GM23338 (cell line): ENCODE results near the gene SNAP47.

Source experiments
- CREB1 ChIP-seq: fragments of 250-450 bp; sonication (Bioruptor Pico); IDR thresholded peaks from 2 replicates; pipeline ENCODE4 v1.5.0; 2020; ENCODE audit warnings: low read depth, mild to moderate bottlenecking, moderate library complexity
- CTCF ChIP-seq, 2 experiments: fragments of 200-600 bp in 1 of 2; sonication (generic) in 1 of 2; conservative IDR thresholded peaks; 2 replicates each; pipeline versions ENCODE4 v1.5.1 to v1.6.1; 2016 to 2017; ENCODE audit warnings: antibody characterized with exemption in 2 of 2, low read depth in 2 of 2, mild to moderate bottlenecking in 2 of 2, moderate library complexity in 1 of 2
- ETS1 ChIP-seq: IDR thresholded peaks from 2 replicates; pipeline ENCODE4 v1.6.1; 2016; ENCODE audit warnings: antibody characterized with exemption
- EZH2 ChIP-seq: fragments of 200-600 bp; sonication (generic); IDR thresholded peaks from one replicate; pipeline ENCODE4 v1.8.0; 2017; ENCODE audit warnings: antibody characterized with exemption, mild to moderate bottlenecking, low read depth; ENCODE audit not compliant: unreplicated experiment
- EZH2phosphoT487 ChIP-seq: fragments of 200-600 bp; sonication (generic); IDR thresholded peaks from one replicate; pipeline ENCODE4 v1.8.1; 2018; ENCODE audit warnings: antibody characterized with exemption; ENCODE audit not compliant: unreplicated experiment
- POLR2AphosphoS5 ChIP-seq: IDR thresholded peaks from 2 replicates; pipeline ENCODE4 v1.6.1; 2016; ENCODE audit warnings: antibody characterized with exemption, low read depth
- REST ChIP-seq: IDR thresholded peaks from one replicate; pipeline ENCODE4 v1.6.1; 2018; ENCODE audit warnings: antibody characterized with exemption; ENCODE audit not compliant: unreplicated experiment
- STAT1 ChIP-seq: IDR thresholded peaks from one replicate; pipeline ENCODE4 v1.6.1; 2016; ENCODE audit warnings: antibody characterized with exemption; ENCODE audit not compliant: unreplicated experiment
- ZNF114 ChIP-seq: fragments of 250-450 bp; sonication (Bioruptor Pico); IDR thresholded peaks from 2 replicates; pipeline ENCODE4 v1.5.0; 2020; ENCODE audit warnings: mild to moderate bottlenecking, moderate library complexity

GRCh38 chr1:227771326-227771725 lies 36.1 kb downstream of the SNAP47 start:
- TF ChIP-seq EZH2phosphoT487 (no peak), REST (no peak), CTCF (conservative IDR thresholded peaks at IDR 0.05; ENCODE audit: low read depth in 2 of 2) (no peak), POLR2AphosphoS5 (no peak), CREB1 (no peak), STAT1 (no peak), EZH2 (no peak), ZNF114 (CRISPR knock-in tag) (no peak), ETS1 (no peak)
